CD4-positive, alpha-beta T cell treated with Interleukin-21 for 1 hour (primary cell): ENCODE results near the gene CPNE5.
A peak's percentile ranks its signal among the peaks of the same experiment; 100 is the strongest.
"Not testable (repeated sequence)": the region's sequence is repeated elsewhere in the genome, so short reads cannot be mapped to it uniquely, and the experiment has no call there.

Experiments
- DNase-seq: peaks from one replicate; pipeline ENCODE4 v3.0.0-alpha.2; 2020

Gene CPNE5

DNA sequence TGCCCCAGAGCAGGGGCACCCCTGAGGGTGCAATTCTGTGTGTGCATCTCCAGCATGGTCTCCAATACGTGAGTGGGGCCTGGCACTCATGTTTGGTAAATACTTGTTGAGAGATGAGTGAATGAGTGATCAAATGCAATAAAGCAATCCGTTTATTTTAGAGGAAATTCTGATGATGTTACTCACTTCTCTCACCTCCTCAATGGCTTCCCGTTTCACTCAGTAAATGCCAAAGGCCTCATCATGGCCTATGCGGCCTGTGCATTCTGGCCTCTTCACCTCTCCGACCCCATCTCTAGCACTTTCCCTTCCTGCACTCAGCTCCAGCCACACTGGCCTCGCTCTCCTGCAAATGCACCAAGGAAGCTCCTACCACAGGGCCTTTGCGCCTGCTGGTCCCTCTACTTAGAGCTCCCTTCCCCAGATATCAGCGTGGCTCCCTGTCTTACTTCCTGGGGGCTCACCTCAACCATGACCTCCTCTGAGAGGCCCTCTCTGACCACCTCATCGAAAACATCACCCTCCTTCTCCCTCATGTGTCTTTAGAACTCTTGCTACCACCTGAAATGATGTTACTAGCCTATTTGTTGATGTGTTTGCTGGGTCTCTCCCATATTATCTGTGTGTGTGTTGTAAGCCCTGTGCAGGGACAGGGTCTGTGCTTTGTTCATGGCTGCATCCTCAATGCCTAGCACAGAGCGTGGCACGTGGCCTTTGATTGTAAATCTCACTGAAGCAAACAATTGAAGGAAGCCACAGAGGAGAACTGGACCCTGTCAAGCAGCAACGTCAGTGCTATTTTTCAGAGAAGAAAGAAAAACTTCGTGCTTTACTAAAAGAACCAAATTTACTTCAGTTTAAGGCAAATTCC is 99.1 kb downstream of the CPNE5 start:
- DNase-seq: no peak

- DNase-seq: no peak
Observed at GRCh38 chr6:36738108-36738507, 101.1 kb downstream of the CPNE5 start.

GRCh38 chr6:36737043-36737785 is 102.0 kb downstream of the CPNE5 start:
- no peak for DNase-seq

- peak; percentile 46 for DNase-seq
Observed at GRCh38 chr6:36735110-36736071, 103.9 kb downstream of the CPNE5 start.

- DNase-seq: no peak
Observed at GRCh38 chr6:36734486-36735060, 104.7 kb downstream of the CPNE5 start.

- DNase-seq: no peak
Observed at GRCh38 chr6:36733300-36733699, 105.9 kb downstream of the CPNE5 start.

DNA sequence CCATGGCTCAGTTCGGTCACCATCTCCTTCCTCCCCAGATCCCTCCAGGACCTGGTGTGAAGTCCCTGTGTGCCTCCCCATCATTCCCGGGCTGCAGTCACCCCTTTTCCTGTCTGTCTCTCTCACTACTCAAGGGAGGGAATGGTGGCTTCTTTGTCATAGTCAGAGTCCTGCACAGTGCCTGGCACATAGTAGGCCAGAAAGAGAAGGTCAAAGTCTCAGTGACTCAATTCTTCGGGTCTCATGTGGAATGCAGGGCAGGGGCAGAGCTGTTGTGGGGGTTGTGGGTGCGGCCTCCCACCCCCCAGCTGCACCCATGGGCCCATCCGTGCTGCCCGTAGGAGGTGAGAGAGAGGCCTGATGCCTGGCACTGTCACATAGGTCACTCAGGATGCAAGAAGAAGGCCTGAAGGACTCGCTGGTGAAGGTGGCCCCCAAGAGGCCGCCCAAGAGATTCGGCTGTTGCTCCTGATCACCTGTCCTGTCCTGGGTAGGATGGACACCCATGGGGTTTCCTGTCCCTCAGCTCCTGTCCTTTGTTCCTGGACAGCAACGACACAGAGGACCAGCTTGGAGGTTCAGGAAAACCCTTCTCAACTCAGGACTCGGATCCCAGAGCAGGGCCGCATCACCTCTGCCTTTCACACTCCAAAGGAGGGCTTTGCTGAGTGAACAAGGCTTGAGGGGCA is 107.5 kb downstream of the CPNE5 start:
- DNase-seq: no peak

- DNase-seq: no peak
Observed at GRCh38 chr6:36730424-36731380, 108.5 kb downstream of the CPNE5 start.

DNA sequence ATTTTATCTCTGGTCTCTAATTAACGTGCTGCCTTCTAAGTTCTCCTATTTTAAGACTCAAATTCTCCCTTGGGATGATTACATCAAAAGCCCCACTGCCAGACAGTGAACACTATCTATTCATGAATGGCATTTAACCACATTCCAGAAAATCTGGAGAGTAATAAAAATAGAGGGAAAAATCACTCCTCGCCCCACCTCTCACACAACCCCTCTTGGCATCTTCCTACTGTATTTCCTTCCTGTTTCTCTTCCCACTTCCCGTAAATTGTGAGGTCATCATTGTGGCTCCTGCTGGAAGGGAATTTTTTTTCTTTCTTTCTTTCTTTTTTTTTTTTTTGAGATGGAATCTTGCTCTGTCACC is 110.1 kb downstream of the CPNE5 start:
- DNase-seq: no peak

- DNase-seq: no peak
Observed at GRCh38 chr6:36728289-36729160, 110.7 kb downstream of the CPNE5 start.

GRCh38 chr6:36727505-36728021 is 111.7 kb downstream of the CPNE5 start:
- DNase-seq: peak; percentile 5

- no peak for DNase-seq
Observed at GRCh38 chr6:36725581-36725980, 113.7 kb downstream of the CPNE5 start.

GRCh38 chr6:36724514-36725390 is 114.5 kb downstream of the CPNE5 start:
- DNase-seq: peak; percentile 42

GRCh38 chr6:36723992-36724391 is 115.3 kb downstream of the CPNE5 start:
- DNase-seq: not testable (repeated sequence)

DNA sequence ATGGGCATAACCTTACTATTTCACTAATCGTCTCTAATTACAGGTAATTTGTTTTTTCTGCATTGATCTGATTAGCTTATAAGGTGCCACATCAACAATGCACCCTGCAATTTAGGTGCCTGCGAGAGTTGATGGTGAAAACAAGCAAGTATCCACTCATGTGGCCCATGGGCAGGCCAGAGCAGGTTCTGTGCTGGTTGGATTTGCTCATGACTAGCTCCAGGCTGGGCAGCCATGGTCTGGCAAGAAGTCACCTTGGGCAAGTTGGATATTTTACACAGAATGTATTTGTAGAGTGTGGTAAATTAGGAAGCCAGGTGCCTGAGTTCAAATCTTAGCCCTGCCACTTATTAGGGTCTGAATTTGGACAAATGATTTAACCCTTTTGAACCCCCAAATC is 116.4 kb downstream of the CPNE5 start:
- DNase-seq: no peak

GRCh38 chr6:36722365-36722764 is 116.9 kb downstream of the CPNE5 start:
- no peak for DNase-seq

DNA sequence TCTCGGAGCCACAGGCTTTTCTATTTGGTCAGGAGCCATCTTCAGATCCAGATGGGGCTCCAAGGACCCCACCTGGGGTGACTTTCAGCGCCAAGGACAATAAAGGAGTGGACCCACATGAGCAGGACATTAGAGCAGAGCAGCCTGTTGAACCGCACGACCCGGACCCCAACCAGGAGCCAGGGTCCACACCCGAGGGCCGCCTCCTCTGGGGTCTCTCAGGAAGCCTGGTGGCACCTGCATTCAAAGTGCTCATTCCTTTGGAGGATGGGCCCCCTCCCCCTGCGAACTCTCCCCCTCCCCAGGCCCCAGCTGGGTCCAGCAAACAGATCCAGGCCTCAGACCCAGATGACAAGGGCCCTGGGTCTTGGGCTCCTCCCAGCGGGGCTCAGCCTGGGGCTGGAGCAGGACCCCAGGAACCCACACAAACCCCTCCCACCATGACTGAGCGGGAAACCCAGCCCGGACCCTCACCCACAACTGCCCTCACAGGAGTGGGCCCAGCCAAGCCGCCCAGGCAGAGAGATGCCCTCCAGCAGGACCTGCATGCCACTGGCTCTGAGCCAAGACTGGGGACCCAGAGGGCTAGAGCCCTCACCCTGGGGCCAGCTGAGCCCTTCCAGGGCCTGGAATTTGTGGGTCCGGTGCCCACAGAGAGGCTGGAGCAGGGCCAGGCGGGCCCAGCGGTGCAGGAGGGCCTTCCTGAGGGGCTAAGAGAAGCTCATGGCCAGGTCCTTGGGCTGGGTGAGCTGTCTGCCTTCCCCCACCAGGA is 117.7 kb downstream of the CPNE5 start:
- DNase-seq: no peak
